Left ventricle myocardium inferior (tissue), 1 donor: ENCODE results near the gene ALOX15. TPM values are rescaled to one million over a fixed set of nuclear protein-coding genes. Genes with fewer than 3 reads are reported as not detected.

ENCODE experiments used
- DNase-seq: peaks from one replicate; pipeline ENCODE4 v3.0.0-alpha.2; 2020
- H3K27ac ChIP-seq: fragments of 200-600 bp; replicated peaks from 2 replicates; pipeline ENCODE4 v1.8.0; 2021
- H3K27me3 ChIP-seq: fragments of 200-600 bp; 2 replicates; pipeline ENCODE4 v1.8.0; 2021; ENCODE audit warnings: low read depth
- H3K36me3 ChIP-seq: fragments of 200-600 bp; 2 replicates; pipeline ENCODE4 v1.8.0; 2021
- H3K4me1 ChIP-seq: fragments of 200-600 bp; 2 replicates; pipeline ENCODE4 v1.8.0; 2021
- H3K4me3 ChIP-seq: fragments of 200-600 bp; 2 replicates; pipeline ENCODE4 v1.8.0; 2021; ENCODE audit warnings: mild to moderate bottlenecking, moderate library complexity
- H3K9me3 ChIP-seq: fragments of 200-600 bp; replicated peaks from 2 replicates; pipeline ENCODE4 v1.8.0; 2021
- intact Hi-C: fragments of 100-400 bp; cut with micrococcal nuclease; formaldehyde crosslinking; loops from one replicate; pipeline ENCODE4 v1.11.0; 2022
- total RNA-seq: library from RNA; stranded (reverse); fragmentation: NEBNext Ultra II Directional; extraction: Animal tissue kit (Norgen Biotek cat#: 25700); gene quantifications from one replicate; pipeline ENCODE4 v1.2.1, GENCODE V29; 2021
- TF ChIP-seq, protein P1 (sequence below): fragments of 200-600 bp; IDR thresholded peaks from 2 replicates; pipeline ENCODE4 v1.8.0; 2021; ENCODE audit warnings: antibody characterized with exemption, mild to moderate bottlenecking, borderline replicate concordance
- donor health status: DM: no; HTN: yes; CAD: no; lungs with severe emphysema.

The ALOX15 gene
- total RNA-seq, 1 donor from 2014 or later = 0.33 TPM

DNA sequence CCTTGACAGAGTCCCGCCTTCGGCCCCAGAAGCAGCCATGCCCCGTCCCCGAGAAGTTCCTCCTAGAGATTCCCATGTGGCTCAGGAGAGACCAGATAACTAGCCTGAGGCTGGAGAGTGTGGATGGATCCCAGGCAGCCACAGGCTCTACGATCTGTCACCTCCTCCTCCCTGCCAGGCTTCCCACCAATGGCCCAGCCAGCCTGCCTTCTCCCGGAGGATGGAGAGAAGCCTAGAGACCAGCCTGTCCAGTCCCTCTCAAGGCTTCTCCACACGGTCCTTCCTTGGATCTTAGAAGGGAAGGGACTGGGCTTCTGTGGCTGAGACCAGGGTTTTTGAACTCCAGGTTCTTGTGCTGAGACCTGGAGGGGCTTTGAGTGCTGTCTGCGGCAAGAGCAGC lies 58.8 kb downstream of the ALOX15 start:
- H3K36me3 ChIP-seq = no peaks in the 10 kb centered on the region
- intact Hi-C loops = no loop called here

DNA sequence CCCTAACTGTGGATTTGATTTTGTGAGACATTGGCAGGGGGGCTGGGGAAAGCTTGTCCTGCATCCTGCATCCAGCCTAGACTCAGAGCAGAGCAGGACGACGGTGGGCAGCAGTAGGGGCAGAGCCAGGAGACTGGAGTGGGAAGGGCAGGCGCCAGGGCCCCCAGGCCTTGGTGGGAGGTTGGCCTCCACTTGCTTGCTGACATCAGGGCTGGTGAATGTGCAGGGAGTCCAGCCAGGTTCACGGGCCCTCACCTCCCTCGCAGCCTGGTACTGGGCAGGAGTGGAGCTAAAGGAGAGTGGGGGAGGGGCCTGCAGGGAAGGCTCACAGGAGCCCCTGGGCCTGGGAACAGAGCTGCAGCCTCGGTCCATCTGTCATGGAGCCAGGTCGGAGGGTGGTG lies 59.4 kb downstream of the ALOX15 start:
- H3K4me1 ChIP-seq = peaks cover 49% of the 10 kb centered on the region
- intact Hi-C loops = no loop called here

More for the DNA sequence above, 58.8 kb downstream of the ALOX15 start:
- DNase-seq = no peak
- H3K4me3 ChIP-seq = no peak overlapping the region
- H3K27ac ChIP-seq = no peak overlapping the region
- no peaks in the 10 kb centered on the region for H3K9me3 ChIP-seq
- peaks cover 53% of the 10 kb centered on the region for H3K4me1 ChIP-seq
- peaks cover 39% of the 10 kb centered on the region for H3K27me3 ChIP-seq
- TF ChIP-seq, protein P1, sequence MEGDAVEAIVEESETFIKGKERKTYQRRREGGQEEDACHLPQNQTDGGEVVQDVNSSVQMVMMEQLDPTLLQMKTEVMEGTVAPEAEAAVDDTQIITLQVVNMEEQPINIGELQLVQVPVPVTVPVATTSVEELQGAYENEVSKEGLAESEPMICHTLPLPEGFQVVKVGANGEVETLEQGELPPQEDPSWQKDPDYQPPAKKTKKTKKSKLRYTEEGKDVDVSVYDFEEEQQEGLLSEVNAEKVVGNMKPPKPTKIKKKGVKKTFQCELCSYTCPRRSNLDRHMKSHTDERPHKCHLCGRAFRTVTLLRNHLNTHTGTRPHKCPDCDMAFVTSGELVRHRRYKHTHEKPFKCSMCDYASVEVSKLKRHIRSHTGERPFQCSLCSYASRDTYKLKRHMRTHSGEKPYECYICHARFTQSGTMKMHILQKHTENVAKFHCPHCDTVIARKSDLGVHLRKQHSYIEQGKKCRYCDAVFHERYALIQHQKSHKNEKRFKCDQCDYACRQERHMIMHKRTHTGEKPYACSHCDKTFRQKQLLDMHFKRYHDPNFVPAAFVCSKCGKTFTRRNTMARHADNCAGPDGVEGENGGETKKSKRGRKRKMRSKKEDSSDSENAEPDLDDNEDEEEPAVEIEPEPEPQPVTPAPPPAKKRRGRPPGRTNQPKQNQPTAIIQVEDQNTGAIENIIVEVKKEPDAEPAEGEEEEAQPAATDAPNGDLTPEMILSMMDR = no peak

More for the DNA sequence above, 59.4 kb downstream of the ALOX15 start:
- Histone ChIP-seq H3K4me3 (no peak overlapping the region), H3K27me3 (peaks cover 39% of the 10 kb centered on the region), H3K36me3 (no peaks in the 10 kb centered on the region), H3K27ac (no peak overlapping the region), H3K9me3 (no peaks in the 10 kb centered on the region)
- TF ChIP-seq, protein P1 = no peak
- DNase-seq = no peak

Other genes with a start within 250 kb of the ALOX15 start
- gene SPNS3, start 207.7 kb downstream of the ALOX15 start, total RNA-seq = 1.7 TPM
- 11.2 TPM for gene SPNS2, start 142.8 kb downstream of the ALOX15 start, total RNA-seq
- 21.3 TPM for gene MYBBP1A, start 86.3 kb downstream of the ALOX15 start, total RNA-seq
- gene GGT6, start 81.1 kb downstream of the ALOX15 start, total RNA-seq = not detected
- gene SMTNL2, start 57.1 kb downstream of the ALOX15 start, total RNA-seq = 33.4 TPM
- 37.1 TPM for gene PELP1, start 62.5 kb upstream of the ALOX15 start, total RNA-seq
- gene ARRB2, start 69.0 kb upstream of the ALOX15 start, total RNA-seq = 28.1 TPM
- 18.0 TPM for gene MED11, start 89.8 kb upstream of the ALOX15 start, total RNA-seq
- gene ZMYND15, start 98.2 kb upstream of the ALOX15 start, total RNA-seq = 0.08 TPM
- 3.1 TPM for gene CXCL16, start 98.2 kb upstream of the ALOX15 start, total RNA-seq
- gene TM4SF5, start 130.2 kb upstream of the ALOX15 start, total RNA-seq = not detected
- 0.63 TPM for gene VMO1, start 144.7 kb upstream of the ALOX15 start, total RNA-seq
- gene GLTPD2, start 147.3 kb upstream of the ALOX15 start, total RNA-seq = not detected
- gene PSMB6, start 154.5 kb upstream of the ALOX15 start, total RNA-seq = 183 TPM
- 11.2 TPM for gene PLD2, start 165.5 kb upstream of the ALOX15 start, total RNA-seq
- gene MINK1, start 191.7 kb upstream of the ALOX15 start, total RNA-seq = 50.9 TPM